Keratinocyte (primary cell): ENCODE results near the gene CCT8. TPM values are rescaled to one million over a fixed set of nuclear protein-coding genes. Genes with fewer than 3 reads are reported as not detected.

Experiments used
- DNase-seq: peaks from one replicate; pipeline ENCODE4 v3.0.0-alpha.2; 2011; ENCODE audit warnings: low read depth, missing footprints, low spot score
- FAIRE-seq: peaks from 2 replicates; lab custom pipeline; 2011; peaks lifted over from hg19 to GRCh38; lab: Jason Lieb, UNC
- H2AFZ ChIP-seq: 2 replicates; pipeline ENCODE4 v1.6.0; 2012; ENCODE audit warnings: low read length, control low read depth, inconsistent platforms; ENCODE audit not compliant: control insufficient read depth
- H3K27ac ChIP-seq: 2 replicates; pipeline ENCODE4 v1.5.1; 2011; ENCODE audit warnings: low read length; ENCODE audit not compliant: control insufficient read depth, insufficient read depth
- H3K27me3 ChIP-seq: 3 replicates; pipeline ENCODE4 v1.6.0; 2011; ENCODE audit warnings: low read length; ENCODE audit not compliant: control insufficient read depth, insufficient read depth; ENCODE audit errors: extremely low read depth
- H3K36me3 ChIP-seq, 2 experiments: 2 replicates in 1 of 2; 3 replicates in 1 of 2; pipeline ENCODE4 v1.5.1; 2011; ENCODE audit warnings: low read length in 2 of 2, mild to moderate bottlenecking in 1 of 2; ENCODE audit not compliant: control insufficient read depth in 2 of 2, insufficient read depth in 2 of 2; ENCODE audit errors: extremely low read depth in 1 of 2
- H3K4me1 ChIP-seq: 3 replicates; pipeline ENCODE4 v1.5.1; 2011; ENCODE audit warnings: low read length; ENCODE audit not compliant: control insufficient read depth, insufficient read depth; ENCODE audit errors: extremely low read depth
- H3K4me2 ChIP-seq: 3 replicates; pipeline ENCODE4 v1.6.0; 2011; ENCODE audit warnings: low read depth, low read length; ENCODE audit not compliant: control insufficient read depth, insufficient read depth; ENCODE audit errors: extremely low read depth
- H3K4me3 ChIP-seq, 3 experiments: fragments of 200-600 bp in 1 of 3; sonication (generic) in 1 of 3; 2 replicates in 2 of 3; 3 replicates in 1 of 3; pipeline ENCODE4 v1.5.1; 2011 to 2016; ENCODE audit warnings: low read length in 3 of 3, mild to moderate bottlenecking in 3 of 3, control low read depth in 2 of 3, inconsistent platforms in 1 of 3, low read depth in 1 of 3, mixed read lengths in 1 of 3, mixed run types in 1 of 3, moderate library complexity in 1 of 3; ENCODE audit not compliant: control insufficient read depth in 2 of 3, insufficient read depth in 2 of 3; ENCODE audit errors: extremely low read depth in 1 of 3
- H3K79me2 ChIP-seq: 2 replicates; pipeline ENCODE4 v1.6.0; 2012; ENCODE audit warnings: low read length; ENCODE audit not compliant: control insufficient read depth, insufficient read depth
- H3K9ac ChIP-seq: 3 replicates; pipeline ENCODE4 v1.6.0; 2011; ENCODE audit warnings: low read length; ENCODE audit not compliant: control insufficient read depth, insufficient read depth; ENCODE audit errors: extremely low read depth
- H3K9me1 ChIP-seq: 3 replicates; pipeline ENCODE4 v1.6.0; 2011; ENCODE audit warnings: low read length; ENCODE audit not compliant: control insufficient read depth, insufficient read depth; ENCODE audit errors: extremely low read depth
- H3K9me3 ChIP-seq: 2 replicates; pipeline ENCODE4 v1.5.1; 2012; ENCODE audit warnings: low read depth, low read length; ENCODE audit not compliant: control insufficient read depth
- H4K20me1 ChIP-seq: 3 replicates; pipeline ENCODE4 v1.6.0; 2011; ENCODE audit warnings: low read length; ENCODE audit not compliant: control insufficient read depth, insufficient read depth; ENCODE audit errors: extremely low read depth
- EZH2 ChIP-seq: IDR thresholded peaks from one replicate; pipeline ENCODE4 v1.6.1; 2012; ENCODE audit warnings: inconsistent platforms, mild to moderate bottlenecking, low read length, moderate library complexity
- dilution Hi-C: fragments of 300-500 bp; cut with MboI; formaldehyde crosslinking; loops from one replicate; pipeline ENCODE4 v1.7.0; 2020; ENCODE audit warnings: low sequenced_read_pairs; ENCODE audit not compliant: extremely low pct_ligation_motif_present
- polyA plus RNA-seq, 5 experiments: library from polyadenylated mRNA; depleted of rRNA in 3 of 5; stranded (reverse) in 3 of 5; stranded (forward) in 1 of 5; unstranded in 1 of 5; fragments of >200 nt; gene quantifications; 1 replicate in 1 of 5; 2 replicates in 3 of 5; 3 replicates in 1 of 5; pipeline versions ENCODE4 v1.2.1 to v1.2.3, GENCODE V29; 2011 to 2012; ENCODE audit warnings: missing spikeins in 2 of 5, low read depth in 1 of 5, low replicate concordance in 1 of 5
- TF ChIP-seq, protein P1 (sequence below), 3 experiments: IDR thresholded peaks in 1 of 3; conservative IDR thresholded peaks in 1 of 3; optimal IDR thresholded peaks in 1 of 3; 2 replicates in 2 of 3; 3 replicates in 1 of 3; pipeline versions ENCODE3 to v1.5.1; 2011; ENCODE audit warnings: low read length in 3 of 3, mild to moderate bottlenecking in 3 of 3, moderate library complexity in 2 of 3, control low read depth in 1 of 3, inconsistent platforms in 1 of 3; ENCODE audit not compliant: insufficient read depth in 2 of 3; ENCODE audit errors: extremely low read depth in 1 of 3

CCT8 gene
- polyA plus RNA-seq, 1 donor (not counting 4 experiments of a cell fraction or from before 2014, with no cell fraction given) = 281 TPM

DNA sequence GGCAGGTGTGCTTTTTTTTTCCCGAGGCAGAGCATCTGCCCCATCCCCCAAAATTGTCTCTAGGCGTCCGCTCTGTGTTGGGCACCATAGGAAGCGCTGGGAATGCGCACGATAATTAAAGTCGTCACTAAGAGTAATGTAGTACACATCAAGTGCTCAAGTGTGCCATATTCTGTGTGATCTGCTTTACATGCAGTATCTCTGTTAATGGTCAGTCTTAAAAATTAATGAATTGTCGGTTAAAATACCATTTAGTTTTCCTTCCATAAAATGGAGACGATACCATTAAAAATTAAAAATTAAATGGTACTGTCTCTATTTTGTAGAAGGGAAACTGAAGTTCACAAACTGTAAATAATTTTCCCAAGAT, 544 bp upstream of the CCT8 start:
- no peaks in the 10 kb centered on the region for H3K9me1 ChIP-seq
- peaks cover 26% of the 10 kb centered on the region for H3K4me1 ChIP-seq
- H3K4me3 ChIP-seq = peak overlapping the region; percentile 72 to 89 (median 87)
- peak overlapping the region; percentile 92 for H3K4me2 ChIP-seq
- no peak for TF ChIP-seq EZH2
- TF ChIP-seq, protein P1, sequence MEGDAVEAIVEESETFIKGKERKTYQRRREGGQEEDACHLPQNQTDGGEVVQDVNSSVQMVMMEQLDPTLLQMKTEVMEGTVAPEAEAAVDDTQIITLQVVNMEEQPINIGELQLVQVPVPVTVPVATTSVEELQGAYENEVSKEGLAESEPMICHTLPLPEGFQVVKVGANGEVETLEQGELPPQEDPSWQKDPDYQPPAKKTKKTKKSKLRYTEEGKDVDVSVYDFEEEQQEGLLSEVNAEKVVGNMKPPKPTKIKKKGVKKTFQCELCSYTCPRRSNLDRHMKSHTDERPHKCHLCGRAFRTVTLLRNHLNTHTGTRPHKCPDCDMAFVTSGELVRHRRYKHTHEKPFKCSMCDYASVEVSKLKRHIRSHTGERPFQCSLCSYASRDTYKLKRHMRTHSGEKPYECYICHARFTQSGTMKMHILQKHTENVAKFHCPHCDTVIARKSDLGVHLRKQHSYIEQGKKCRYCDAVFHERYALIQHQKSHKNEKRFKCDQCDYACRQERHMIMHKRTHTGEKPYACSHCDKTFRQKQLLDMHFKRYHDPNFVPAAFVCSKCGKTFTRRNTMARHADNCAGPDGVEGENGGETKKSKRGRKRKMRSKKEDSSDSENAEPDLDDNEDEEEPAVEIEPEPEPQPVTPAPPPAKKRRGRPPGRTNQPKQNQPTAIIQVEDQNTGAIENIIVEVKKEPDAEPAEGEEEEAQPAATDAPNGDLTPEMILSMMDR (optimal IDR thresholded peaks at IDR 0.05 in 1 of 3, IDR thresholded peaks at IDR 0.05 in 1 of 3, conservative IDR thresholded peaks at IDR 0.05 in 1 of 3; ENCODE audit: extremely low read depth in 1 of 3, insufficient read depth in 2 of 3, low read length in 3 of 3) = no peak
- peaks cover 44% of the 10 kb centered on the region for H3K79me2 ChIP-seq
- no peaks in the 10 kb centered on the region for H3K9me3 ChIP-seq
- H4K20me1 ChIP-seq = peaks cover 9% of the 10 kb centered on the region
- no peaks in the 10 kb centered on the region for H3K27me3 ChIP-seq
- peaks cover 1 to 9% of the 10 kb centered on the region in 2 experiments for H3K36me3 ChIP-seq
- DNase-seq = no peak
- dilution Hi-C loops = no loop called here
- H3K9ac ChIP-seq = peak overlapping the region; percentile 97
- FAIRE-seq = no peak
- H2AFZ ChIP-seq = peak overlapping the region; percentile 90
- H3K27ac ChIP-seq = peak overlapping the region; percentile 92

- DNase-seq = no peak
- peaks cover 1 to 9% of the 10 kb centered on the region in 2 experiments for H3K36me3 ChIP-seq
- peaks cover 49% of the 10 kb centered on the region for H3K79me2 ChIP-seq
- H3K9me1 ChIP-seq = no peaks in the 10 kb centered on the region
- no peaks in the 10 kb centered on the region for H3K9me3 ChIP-seq
- peak; percentile 69 for FAIRE-seq
- peaks cover 26% of the 10 kb centered on the region for H3K4me1 ChIP-seq
- H2AFZ ChIP-seq = peak overlapping the region; percentile 90
- TF ChIP-seq, protein P1 (optimal IDR thresholded peaks at IDR 0.05 in 1 of 3, IDR thresholded peaks at IDR 0.05 in 1 of 3, conservative IDR thresholded peaks at IDR 0.05 in 1 of 3; ENCODE audit: extremely low read depth in 1 of 3, insufficient read depth in 2 of 3, low read length in 3 of 3) = no peak
- TF ChIP-seq EZH2 = no peak
- H3K27me3 ChIP-seq = no peaks in the 10 kb centered on the region
- dilution Hi-C loops = no loop called here
- H4K20me1 ChIP-seq = peaks cover 9% of the 10 kb centered on the region
- H3K27ac ChIP-seq = peak overlapping the region; percentile 92
- peak overlapping the region; percentile 97 for H3K9ac ChIP-seq
- H3K4me3 ChIP-seq = peak overlapping the region; percentile 87 to 97 (median 93)
- peak overlapping the region; percentile 84 for H3K4me2 ChIP-seq
Observed at GRCh38 chr21:29072873-29073221, 601 bp downstream of the CCT8 start.
